Stimulated activated CD4-positive, alpha-beta T cell treated with anti-CD3 and anti-CD28 coated beads, Interleukin-1b, Interleukin-23, amount 100 ng/mL, for 24 hours (primary cell): ENCODE data around the gene CYP8B1.

ENCODE experiments used
- DNase-seq, 4 experiments: peaks; one replicate each; pipeline ENCODE4 v3.0.0-alpha.2; 2020; ENCODE audit warnings: low read depth in 4 of 4, low spot score in 1 of 4

CYP8B1 gene

GRCh38 chr3:42827654-42828053 is 48.0 kb downstream of the CYP8B1 start:
- no peak for DNase-seq

DNA sequence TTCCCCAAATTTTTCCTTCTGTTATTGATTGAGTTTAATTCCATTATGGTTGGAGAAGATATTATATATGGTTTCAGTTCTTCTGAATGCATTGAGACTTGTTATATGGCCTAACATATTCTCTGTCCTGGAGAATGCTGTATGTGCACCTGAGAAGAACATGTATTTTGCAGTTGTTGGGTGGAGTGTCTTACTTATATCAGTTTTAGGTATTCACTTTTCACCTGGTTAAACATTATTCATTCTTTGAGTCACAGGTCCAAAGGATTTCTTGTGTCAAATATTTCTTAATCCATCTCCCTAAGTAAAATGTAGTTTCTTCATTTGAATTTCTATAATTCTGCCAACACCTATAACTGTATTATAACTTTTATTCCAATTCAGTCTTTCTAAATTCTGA is 48.7 kb downstream of the CYP8B1 start:
- no peak for DNase-seq

GRCh38 chr3:42826141-42826540 is 49.5 kb downstream of the CYP8B1 start:
- DNase-seq: no peak

GRCh38 chr3:42823351-42823750 is 52.3 kb downstream of the CYP8B1 start:
- no peak for DNase-seq

DNA sequence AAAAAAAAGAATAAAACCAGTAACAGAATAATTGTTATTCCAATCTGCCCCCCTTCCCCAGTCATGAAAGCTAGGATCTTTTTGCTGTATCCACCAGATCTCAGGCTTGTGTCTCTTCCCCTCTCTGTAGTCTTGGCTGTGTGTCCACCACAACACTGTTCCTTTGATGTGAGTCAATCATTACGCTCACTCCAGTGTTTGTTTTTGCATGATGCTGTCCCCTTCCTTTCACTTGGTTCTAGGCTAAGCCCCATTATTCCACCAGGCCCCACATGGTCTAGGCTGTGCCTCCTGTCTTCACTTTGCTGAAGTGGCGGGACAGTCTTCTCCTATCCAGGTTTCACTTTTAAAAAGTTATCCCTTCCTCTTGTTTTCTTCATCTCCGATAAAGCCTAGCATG is 52.9 kb downstream of the CYP8B1 start:
- DNase-seq: no peak
